Measurements from ENCODE around the gene IGFBP3.

IGFBP3 gene

GRCh38 chr7:45874408-45875131 lies 46.5 kb downstream of the IGFBP3 start:
- no peaks in the 10 kb centered on the region for H3K9me3 Mint-ChIP-seq
- H3K36me3 Mint-ChIP-seq: no peaks in the 10 kb centered on the region
- H3K4me3 Mint-ChIP-seq: no peak overlapping the region
- no peaks in the 10 kb centered on the region for H3K4me1 Mint-ChIP-seq
- H3K27ac Mint-ChIP-seq: no peak overlapping the region
- no peaks in the 10 kb centered on the region for H3K27me3 Mint-ChIP-seq

DNA sequence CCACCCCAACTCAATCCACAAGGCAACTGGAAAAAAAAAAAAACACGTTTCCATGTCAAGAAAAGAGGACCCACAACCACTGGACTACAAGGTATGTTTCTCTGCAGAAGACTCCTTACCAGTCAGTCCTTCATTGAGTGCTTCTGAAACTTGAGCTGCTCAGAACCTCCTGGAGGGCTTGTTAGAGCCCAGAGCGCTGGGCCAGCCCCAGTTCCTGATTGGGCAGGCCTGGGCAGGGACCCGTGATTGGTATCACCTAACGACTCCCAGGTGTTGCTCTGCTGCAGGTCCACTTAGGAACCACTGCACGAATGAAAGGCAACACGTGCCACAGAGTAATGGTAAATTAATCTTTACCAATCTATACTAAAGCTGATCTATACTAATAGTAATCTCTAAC lies 47.7 kb downstream of the IGFBP3 start:
- Mint-ChIP-seq H3K27ac (no peak overlapping the region), H3K27me3 (peaks cover 6% of the 10 kb centered on the region), H3K9me3 (no peaks in the 10 kb centered on the region), H3K4me3 (no peak overlapping the region), H3K36me3 (no peaks in the 10 kb centered on the region), H3K4me1 (no peaks in the 10 kb centered on the region)

- no peak within 1 kb of the TSS for H3K4me3 Mint-ChIP-seq
- H3K9me3 Mint-ChIP-seq: no peaks in the 10 kb centered on the region
- peaks cover 6% of the 10 kb centered on the region for H3K27me3 Mint-ChIP-seq
- no peaks in the 10 kb centered on the region for H3K4me1 Mint-ChIP-seq
- H3K36me3 Mint-ChIP-seq: no peaks in the 10 kb centered on the region
- H3K27ac Mint-ChIP-seq: no peak within 1 kb of the TSS
These were observed 48.1 kb downstream of the IGFBP3 start, which contains the start of gene CCDC201 for GRCh38 chr7:45873035-45873354. CCDC201 (minus strand) TSS chr7:45873082; CDS start chr7:45873007, 75 bp downstream.

DNA sequence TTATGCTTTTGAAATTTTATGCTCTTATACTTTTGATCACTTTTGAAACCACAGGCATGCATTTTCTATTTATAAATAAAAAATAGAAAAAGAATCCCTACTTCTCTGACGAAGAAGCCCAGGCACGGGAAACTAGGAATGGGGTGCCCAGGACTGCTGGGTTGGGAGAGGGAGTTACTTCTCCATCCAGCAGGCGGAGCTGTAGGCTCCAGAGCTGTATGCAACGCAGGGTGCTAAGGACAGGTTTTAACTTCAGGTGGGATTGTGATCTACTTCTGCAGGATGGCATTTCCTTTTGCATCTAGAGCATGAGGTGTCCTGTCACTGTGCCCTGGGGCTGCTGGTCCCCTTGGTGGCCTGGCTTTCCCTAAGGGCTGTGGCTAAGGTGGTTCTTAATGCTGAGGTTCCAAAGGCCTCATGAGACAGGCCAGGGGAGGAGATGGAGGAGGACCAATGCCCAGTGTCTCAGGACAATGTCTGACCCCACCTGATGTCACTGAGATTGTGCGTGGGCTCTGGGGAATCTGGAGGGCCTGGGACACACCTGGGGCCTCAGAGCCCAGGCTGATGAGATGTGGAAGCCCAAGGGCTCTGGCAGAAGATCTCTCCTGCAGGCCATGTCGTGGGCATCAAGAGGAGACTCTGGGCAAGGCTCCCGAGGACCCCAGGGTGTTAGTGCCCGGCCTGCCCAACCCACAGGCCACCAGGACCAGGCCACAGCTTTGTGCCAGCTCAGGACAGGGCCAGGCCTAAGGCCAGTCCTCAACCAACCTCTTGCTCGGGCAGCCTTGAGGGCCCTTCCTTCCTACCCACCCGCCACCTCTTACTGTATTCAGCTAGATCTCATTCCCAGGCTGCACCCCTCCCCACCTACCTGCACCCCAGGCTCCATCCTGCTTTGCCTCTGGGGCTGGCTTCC lies 48.7 kb downstream of the IGFBP3 start:
- H3K4me1 Mint-ChIP-seq: no peaks in the 10 kb centered on the region
- H3K27me3 Mint-ChIP-seq: peaks cover 8% of the 10 kb centered on the region
- H3K4me3 Mint-ChIP-seq: no peak overlapping the region
- H3K9me3 Mint-ChIP-seq: no peaks in the 10 kb centered on the region
- H3K27ac Mint-ChIP-seq: no peak overlapping the region
- no peaks in the 10 kb centered on the region for H3K36me3 Mint-ChIP-seq

DNA sequence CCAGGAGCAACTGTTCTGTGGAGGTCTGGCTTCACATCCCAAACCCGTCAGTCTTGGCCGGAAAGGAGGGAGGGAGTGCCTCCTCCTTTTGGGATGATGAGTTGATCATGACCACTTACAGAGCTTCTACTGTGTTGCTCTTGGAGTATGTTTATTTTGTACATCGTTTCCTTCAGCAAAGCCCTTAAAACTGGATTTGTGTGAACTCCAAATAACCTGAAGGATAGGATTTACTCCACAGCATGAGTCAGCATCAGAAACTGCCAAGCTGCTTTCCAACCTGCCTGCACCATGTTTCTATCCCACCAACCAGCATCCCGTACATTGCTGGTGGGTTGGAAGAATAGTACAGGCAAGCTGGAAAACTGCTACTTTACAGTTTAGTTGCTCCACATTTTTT lies 51.6 kb downstream of the IGFBP3 start:
- H3K27ac Mint-ChIP-seq: no peak overlapping the region
- H3K9me3 Mint-ChIP-seq: no peaks in the 10 kb centered on the region
- H3K27me3 Mint-ChIP-seq: peaks cover 8% of the 10 kb centered on the region

DNA sequence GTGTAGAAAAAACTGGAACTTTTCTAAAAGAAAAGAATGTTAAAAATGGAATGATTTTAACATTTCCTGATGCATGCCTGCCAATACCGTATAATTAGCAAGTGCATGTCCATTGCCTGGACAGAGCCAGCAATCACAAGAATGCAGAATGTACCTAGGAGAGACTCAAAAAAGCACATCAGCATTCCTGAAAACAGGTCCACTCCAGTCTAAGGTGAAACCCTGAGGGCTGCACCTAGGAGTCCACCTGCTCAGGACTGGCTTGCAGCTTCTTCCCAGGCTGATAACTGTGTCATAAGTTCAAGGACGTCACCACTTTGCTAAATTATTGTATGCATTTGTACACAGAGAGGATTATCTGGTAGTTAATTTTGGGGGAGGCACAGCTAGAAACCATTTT lies 53.6 kb downstream of the IGFBP3 start:
- Mint-ChIP-seq H3K36me3 (no peaks in the 10 kb centered on the region), H3K4me1 (no peaks in the 10 kb centered on the region), H3K27me3 (peaks cover 8% of the 10 kb centered on the region), H3K27ac (no peak overlapping the region), H3K4me3 (no peak overlapping the region), H3K9me3 (no peaks in the 10 kb centered on the region)

More for the DNA sequence above, 51.6 kb downstream of the IGFBP3 start:
- H3K4me1 Mint-ChIP-seq: no peaks in the 10 kb centered on the region
- H3K4me3 Mint-ChIP-seq: no peak overlapping the region
- H3K36me3 Mint-ChIP-seq: no peaks in the 10 kb centered on the region

DNA sequence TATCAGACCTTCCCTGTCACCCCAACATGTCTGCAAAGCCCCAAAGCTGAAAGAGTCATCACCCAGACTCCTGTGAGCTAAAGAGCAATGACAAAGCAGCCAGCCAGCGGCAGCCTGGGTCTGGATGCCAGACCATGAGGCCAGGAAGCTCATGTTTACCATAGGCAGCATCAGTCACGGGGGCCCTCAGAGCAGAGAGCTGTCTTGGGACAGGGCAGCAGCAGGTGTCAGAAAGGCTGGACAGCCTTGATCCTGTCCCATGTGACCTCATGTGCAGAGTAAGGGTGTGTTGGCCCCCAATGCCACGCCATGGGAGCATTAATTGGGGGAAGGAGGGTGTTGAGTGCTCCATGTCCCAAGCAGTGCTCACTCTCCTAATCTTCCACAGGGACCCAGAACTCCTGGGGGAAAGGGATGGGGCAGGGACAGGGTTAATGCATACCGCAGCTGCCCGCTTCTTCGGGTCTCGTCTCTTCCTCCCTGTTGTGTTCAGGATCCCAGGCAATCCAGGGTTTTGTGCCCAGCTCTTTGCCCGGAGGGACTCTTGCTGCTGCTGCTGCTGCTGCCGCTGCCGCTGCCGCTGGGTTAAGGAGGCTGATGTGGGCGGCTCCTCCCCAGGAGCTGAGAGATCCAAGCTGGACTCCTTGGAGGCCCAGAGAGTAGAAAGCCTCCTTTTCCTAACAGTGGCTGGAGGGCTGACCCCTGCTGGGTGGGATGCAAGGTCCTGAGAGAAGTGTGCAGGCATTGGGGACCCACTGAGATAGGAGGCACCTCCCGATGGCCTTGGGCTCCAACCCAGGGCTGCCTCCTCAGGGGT lies 55.3 kb downstream of the IGFBP3 start:
- Mint-ChIP-seq H3K9me3 (no peaks in the 10 kb centered on the region), H3K4me1 (no peaks in the 10 kb centered on the region)

DNA sequence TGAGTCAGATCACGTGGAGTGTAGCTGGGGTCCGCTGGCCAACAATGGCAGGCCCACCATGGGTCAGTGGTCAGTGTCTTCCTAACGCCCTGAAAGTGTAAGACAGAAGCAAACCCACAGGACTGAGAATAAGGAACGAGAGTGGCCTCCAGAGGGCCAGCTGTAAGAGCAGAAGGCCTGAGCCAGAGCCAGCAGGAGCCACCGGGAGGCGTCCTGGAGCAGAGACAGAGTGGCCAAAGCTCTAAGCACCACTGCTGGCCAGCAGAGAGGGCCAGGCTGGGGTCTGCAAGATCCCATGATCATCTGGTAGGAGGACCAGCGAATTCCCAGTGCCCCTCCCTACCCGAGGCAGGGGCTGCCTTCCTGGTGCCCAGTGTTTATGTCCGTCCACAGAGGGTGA lies 57.4 kb downstream of the IGFBP3 start:
- Mint-ChIP-seq H3K4me3 (no peak overlapping the region), H3K4me1 (no peaks in the 10 kb centered on the region), H3K36me3 (no peaks in the 10 kb centered on the region), H3K27ac (no peak overlapping the region), H3K27me3 (peaks cover 11% of the 10 kb centered on the region), H3K9me3 (no peaks in the 10 kb centered on the region)

More for the DNA sequence above, 55.3 kb downstream of the IGFBP3 start:
- Mint-ChIP-seq H3K36me3 (no peaks in the 10 kb centered on the region), H3K27me3 (peaks cover 12% of the 10 kb centered on the region), H3K4me3 (no peak overlapping the region), H3K27ac (no peak overlapping the region)

Measured in activated naive CD4-positive, alpha-beta T cell treated with anti-CD3 and anti-CD28 coated beads, Interleukin-2, amount 50 U/mL, for 24 hours (primary cell).